Parathyroid adenoma (tissue), 2 donors: ENCODE data around the gene DCTN1.

Source experiments
- H2AFZ ChIP-seq: fragments of 300-600 bp; sonication (generic); one replicate; pipeline ENCODE4 v1.7.0; 2017; ENCODE audit warnings: antibody characterized with exemption, mild to moderate bottlenecking
- H3K27ac ChIP-seq: fragments of 300-600 bp; sonication (generic); one replicate; pipeline ENCODE4 v1.7.0; 2017
- H3K27me3 ChIP-seq: fragments of 300-600 bp; sonication (generic); one replicate; pipeline ENCODE4 v1.7.0; 2017; ENCODE audit warnings: low read length; ENCODE audit not compliant: control insufficient read depth, insufficient read depth
- H3K36me3 ChIP-seq: fragments of 300-600 bp; sonication (generic); one replicate; pipeline ENCODE4 v1.7.0; 2017; ENCODE audit warnings: low read length; ENCODE audit not compliant: control insufficient read depth, insufficient read depth
- H3K4me1 ChIP-seq: fragments of 300-600 bp; sonication (generic); one replicate; pipeline ENCODE4 v1.7.0; 2017; ENCODE audit warnings: control low read depth
- H3K4me2 ChIP-seq: fragments of 300-600 bp; sonication (generic); one replicate; pipeline ENCODE4 v1.7.0; 2017; ENCODE audit warnings: low read length
- H3K4me3 ChIP-seq: fragments of 300-600 bp; sonication (generic); one replicate; pipeline ENCODE4 v1.7.0; 2017; ENCODE audit warnings: low read depth, low read length
- H3K79me2 ChIP-seq: fragments of 300-600 bp; sonication (generic); one replicate; pipeline ENCODE4 v1.7.0; 2017; ENCODE audit warnings: control low read depth
- H3K9ac ChIP-seq: fragments of 300-600 bp; sonication (generic); one replicate; pipeline ENCODE4 v1.7.0; 2017; ENCODE audit warnings: mild to moderate bottlenecking
- H3K9me3 ChIP-seq: fragments of 300-600 bp; sonication (generic); one replicate; pipeline ENCODE4 v1.7.0; 2017; ENCODE audit warnings: low read length; ENCODE audit not compliant: control insufficient read depth
- TF ChIP-seq, protein P1 (sequence below): fragments of 300-600 bp; sonication (generic); IDR thresholded peaks from one replicate; pipeline ENCODE4 v1.7.0; 2017; ENCODE audit warnings: antibody characterized with exemption, mild to moderate bottlenecking
- donor health status: primary hyperparathyroidism.

Gene DCTN1

DNA sequence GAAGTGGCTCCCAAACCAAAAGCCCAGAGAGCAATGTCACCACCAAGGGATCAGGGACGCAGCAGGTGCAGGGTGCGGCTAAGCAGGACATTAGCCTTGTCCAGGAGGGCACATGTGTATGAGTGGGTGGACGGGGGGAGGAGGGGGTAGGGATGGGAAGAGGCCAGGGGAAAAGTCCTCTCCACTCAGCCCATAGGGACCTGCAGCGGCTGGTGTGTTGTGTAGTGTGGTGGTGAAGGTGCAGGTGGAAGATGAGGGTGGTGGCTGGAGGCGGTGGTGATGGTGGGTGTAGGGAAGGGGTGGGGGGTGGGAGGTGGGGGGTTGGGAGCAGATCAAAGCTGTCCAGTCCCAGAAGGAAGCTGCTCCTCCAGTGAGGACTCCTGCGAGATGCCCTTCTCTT, 37.7 kb upstream of the DCTN1 start:
- TF ChIP-seq, protein P1, sequence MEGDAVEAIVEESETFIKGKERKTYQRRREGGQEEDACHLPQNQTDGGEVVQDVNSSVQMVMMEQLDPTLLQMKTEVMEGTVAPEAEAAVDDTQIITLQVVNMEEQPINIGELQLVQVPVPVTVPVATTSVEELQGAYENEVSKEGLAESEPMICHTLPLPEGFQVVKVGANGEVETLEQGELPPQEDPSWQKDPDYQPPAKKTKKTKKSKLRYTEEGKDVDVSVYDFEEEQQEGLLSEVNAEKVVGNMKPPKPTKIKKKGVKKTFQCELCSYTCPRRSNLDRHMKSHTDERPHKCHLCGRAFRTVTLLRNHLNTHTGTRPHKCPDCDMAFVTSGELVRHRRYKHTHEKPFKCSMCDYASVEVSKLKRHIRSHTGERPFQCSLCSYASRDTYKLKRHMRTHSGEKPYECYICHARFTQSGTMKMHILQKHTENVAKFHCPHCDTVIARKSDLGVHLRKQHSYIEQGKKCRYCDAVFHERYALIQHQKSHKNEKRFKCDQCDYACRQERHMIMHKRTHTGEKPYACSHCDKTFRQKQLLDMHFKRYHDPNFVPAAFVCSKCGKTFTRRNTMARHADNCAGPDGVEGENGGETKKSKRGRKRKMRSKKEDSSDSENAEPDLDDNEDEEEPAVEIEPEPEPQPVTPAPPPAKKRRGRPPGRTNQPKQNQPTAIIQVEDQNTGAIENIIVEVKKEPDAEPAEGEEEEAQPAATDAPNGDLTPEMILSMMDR = no peak
- Histone ChIP-seq H3K27me3 (no peaks in the 10 kb centered on the region), H3K27ac (no peak overlapping the region), H3K4me3 (no peak overlapping the region), H3K9me3 (no peaks in the 10 kb centered on the region), H3K79me2 (no peaks in the 10 kb centered on the region), H3K9ac (no peak overlapping the region), H2AFZ (no peak overlapping the region), H3K36me3 (no peaks in the 10 kb centered on the region), H3K4me2 (no peak overlapping the region), H3K4me1 (no peaks in the 10 kb centered on the region)

GRCh38 chr2:74417197-74417596, 37.1 kb upstream of the DCTN1 start:
- TF ChIP-seq, protein P1 = no peak
- no peaks in the 10 kb centered on the region for H3K27me3 ChIP-seq
- no peak overlapping the region for H3K4me2 ChIP-seq
- no peaks in the 10 kb centered on the region for H3K36me3 ChIP-seq
- H3K79me2 ChIP-seq = no peaks in the 10 kb centered on the region
- no peak overlapping the region for H3K27ac ChIP-seq
- no peaks in the 10 kb centered on the region for H3K4me1 ChIP-seq
- H2AFZ ChIP-seq = no peak overlapping the region
- H3K9me3 ChIP-seq = no peaks in the 10 kb centered on the region
- H3K4me3 ChIP-seq = no peak overlapping the region
- no peak overlapping the region for H3K9ac ChIP-seq

- H3K36me3 ChIP-seq = no peaks in the 10 kb centered on the region
- H2AFZ ChIP-seq = no peak overlapping the region
- H3K9me3 ChIP-seq = no peaks in the 10 kb centered on the region
- H3K4me3 ChIP-seq = no peak overlapping the region
- H3K9ac ChIP-seq = no peak overlapping the region
- H3K27ac ChIP-seq = no peak overlapping the region
- no peaks in the 10 kb centered on the region for H3K4me1 ChIP-seq
- H3K27me3 ChIP-seq = no peaks in the 10 kb centered on the region
- TF ChIP-seq, protein P1 = no peak
- H3K4me2 ChIP-seq = no peak overlapping the region
- H3K79me2 ChIP-seq = no peaks in the 10 kb centered on the region
These were observed 36.7 kb upstream of the DCTN1 start for GRCh38 chr2:74416778-74417177.

- Histone ChIP-seq H3K79me2 (no peaks in the 10 kb centered on the region), H3K36me3 (no peaks in the 10 kb centered on the region), H3K9ac (peak overlapping the region; percentile 33), H3K27ac (peak overlapping the region; percentile 76), H3K4me2 (no peak overlapping the region), H3K9me3 (no peaks in the 10 kb centered on the region), H3K4me1 (no peaks in the 10 kb centered on the region), H3K27me3 (no peaks in the 10 kb centered on the region), H3K4me3 (no peak overlapping the region), H2AFZ (peak overlapping the region; percentile 86)
- TF ChIP-seq, protein P1 = no peak
These were observed 35.8 kb upstream of the DCTN1 start for GRCh38 chr2:74415762-74416395.
